Keratinocyte (primary cell): ENCODE measurements around the gene OR2C3. TPM values are rescaled to one million over a fixed set of nuclear protein-coding genes. Genes with fewer than 3 reads are reported as not detected.

ENCODE experiments used
- DNase-seq: peaks from one replicate; pipeline ENCODE4 v3.0.0-alpha.2; 2011; ENCODE audit warnings: low read depth, missing footprints, low spot score
- FAIRE-seq: peaks from 2 replicates; lab custom pipeline; 2011; peaks lifted over from hg19 to GRCh38; lab: Jason Lieb, UNC
- H2AFZ ChIP-seq: 2 replicates; pipeline ENCODE4 v1.6.0; 2012; ENCODE audit warnings: low read length, control low read depth, inconsistent platforms; ENCODE audit not compliant: control insufficient read depth
- H3K27ac ChIP-seq: 2 replicates; pipeline ENCODE4 v1.5.1; 2011; ENCODE audit warnings: low read length; ENCODE audit not compliant: control insufficient read depth, insufficient read depth
- H3K27me3 ChIP-seq: 3 replicates; pipeline ENCODE4 v1.6.0; 2011; ENCODE audit warnings: low read length; ENCODE audit not compliant: control insufficient read depth, insufficient read depth; ENCODE audit errors: extremely low read depth
- H3K36me3 ChIP-seq, 2 experiments: 2 replicates in 1 of 2; 3 replicates in 1 of 2; pipeline ENCODE4 v1.5.1; 2011; ENCODE audit warnings: low read length in 2 of 2, mild to moderate bottlenecking in 1 of 2; ENCODE audit not compliant: control insufficient read depth in 2 of 2, insufficient read depth in 2 of 2; ENCODE audit errors: extremely low read depth in 1 of 2
- H3K4me1 ChIP-seq: 3 replicates; pipeline ENCODE4 v1.5.1; 2011; ENCODE audit warnings: low read length; ENCODE audit not compliant: control insufficient read depth, insufficient read depth; ENCODE audit errors: extremely low read depth
- H3K4me2 ChIP-seq: 3 replicates; pipeline ENCODE4 v1.6.0; 2011; ENCODE audit warnings: low read depth, low read length; ENCODE audit not compliant: control insufficient read depth, insufficient read depth; ENCODE audit errors: extremely low read depth
- H3K4me3 ChIP-seq, 3 experiments: fragments of 200-600 bp in 1 of 3; sonication (generic) in 1 of 3; 2 replicates in 2 of 3; 3 replicates in 1 of 3; pipeline ENCODE4 v1.5.1; 2011 to 2016; ENCODE audit warnings: low read length in 3 of 3, mild to moderate bottlenecking in 3 of 3, control low read depth in 2 of 3, inconsistent platforms in 1 of 3, low read depth in 1 of 3, mixed read lengths in 1 of 3, mixed run types in 1 of 3, moderate library complexity in 1 of 3; ENCODE audit not compliant: control insufficient read depth in 2 of 3, insufficient read depth in 2 of 3; ENCODE audit errors: extremely low read depth in 1 of 3
- H3K79me2 ChIP-seq: 2 replicates; pipeline ENCODE4 v1.6.0; 2012; ENCODE audit warnings: low read length; ENCODE audit not compliant: control insufficient read depth, insufficient read depth
- H3K9ac ChIP-seq: 3 replicates; pipeline ENCODE4 v1.6.0; 2011; ENCODE audit warnings: low read length; ENCODE audit not compliant: control insufficient read depth, insufficient read depth; ENCODE audit errors: extremely low read depth
- H3K9me1 ChIP-seq: 3 replicates; pipeline ENCODE4 v1.6.0; 2011; ENCODE audit warnings: low read length; ENCODE audit not compliant: control insufficient read depth, insufficient read depth; ENCODE audit errors: extremely low read depth
- H3K9me3 ChIP-seq: 2 replicates; pipeline ENCODE4 v1.5.1; 2012; ENCODE audit warnings: low read depth, low read length; ENCODE audit not compliant: control insufficient read depth
- H4K20me1 ChIP-seq: 3 replicates; pipeline ENCODE4 v1.6.0; 2011; ENCODE audit warnings: low read length; ENCODE audit not compliant: control insufficient read depth, insufficient read depth; ENCODE audit errors: extremely low read depth
- CTCF ChIP-seq, 3 experiments: IDR thresholded peaks in 1 of 3; conservative IDR thresholded peaks in 1 of 3; optimal IDR thresholded peaks in 1 of 3; 2 replicates in 2 of 3; 3 replicates in 1 of 3; pipeline versions ENCODE3 to v1.5.1; 2011; ENCODE audit warnings: low read length in 3 of 3, mild to moderate bottlenecking in 3 of 3, moderate library complexity in 2 of 3, control low read depth in 1 of 3, inconsistent platforms in 1 of 3; ENCODE audit not compliant: insufficient read depth in 2 of 3; ENCODE audit errors: extremely low read depth in 1 of 3
- EZH2 ChIP-seq: IDR thresholded peaks from one replicate; pipeline ENCODE4 v1.6.1; 2012; ENCODE audit warnings: inconsistent platforms, mild to moderate bottlenecking, low read length, moderate library complexity
- dilution Hi-C: fragments of 300-500 bp; cut with MboI; formaldehyde crosslinking; loops from one replicate; pipeline ENCODE4 v1.7.0; 2020; ENCODE audit warnings: low sequenced_read_pairs; ENCODE audit not compliant: extremely low pct_ligation_motif_present
- polyA plus RNA-seq, 5 experiments: library from polyadenylated mRNA; depleted of rRNA in 3 of 5; stranded (reverse) in 3 of 5; stranded (forward) in 1 of 5; unstranded in 1 of 5; fragments of >200 nt; gene quantifications; 1 replicate in 1 of 5; 2 replicates in 3 of 5; 3 replicates in 1 of 5; pipeline versions ENCODE4 v1.2.1 to v1.2.3, GENCODE V29; 2011 to 2012; ENCODE audit warnings: missing spikeins in 2 of 5, low read depth in 1 of 5, low replicate concordance in 1 of 5

Gene OR2C3
- polyA plus RNA-seq, 1 donor (not counting 4 experiments of a cell fraction or from before 2014, with no cell fraction given): not detected

- Histone ChIP-seq H2AFZ (no peak overlapping the region), H3K9me3 (peaks cover 5% of the 10 kb centered on the region), H3K4me2 (no peak overlapping the region), H3K4me1 (no peaks in the 10 kb centered on the region), H3K9ac (no peak overlapping the region), H3K36me3 (no peaks in the 10 kb centered on the region), H3K9me1 (no peaks in the 10 kb centered on the region), H3K79me2 (no peaks in the 10 kb centered on the region), H3K27me3 (no peaks in the 10 kb centered on the region), H4K20me1 (no peaks in the 10 kb centered on the region), H3K4me3 (no peak overlapping the region), H3K27ac (no peak overlapping the region)
- TF ChIP-seq CTCF (optimal IDR thresholded peaks at IDR 0.05 in 1 of 3, IDR thresholded peaks at IDR 0.05 in 1 of 3, conservative IDR thresholded peaks at IDR 0.05 in 1 of 3; ENCODE audit: extremely low read depth in 1 of 3, insufficient read depth in 2 of 3, low read length in 3 of 3) (no peak), EZH2 (no peak)
- dilution Hi-C loops: no loop called here
- DNase-seq: no peak
- no peak for FAIRE-seq
Observed at GRCh38 chr1:247535402-247535801, 838 bp downstream of the OR2C3 start.

GRCh38 chr1:247531937-247532336 lies 4.3 kb downstream of the OR2C3 start:
- H3K4me1 ChIP-seq: no peaks in the 10 kb centered on the region
- H3K4me3 ChIP-seq: no peak overlapping the region
- no peak for TF ChIP-seq CTCF (optimal IDR thresholded peaks at IDR 0.05 in 1 of 3, IDR thresholded peaks at IDR 0.05 in 1 of 3, conservative IDR thresholded peaks at IDR 0.05 in 1 of 3; ENCODE audit: extremely low read depth in 1 of 3, insufficient read depth in 2 of 3, low read length in 3 of 3)
- TF ChIP-seq EZH2: no peak
- H3K9me1 ChIP-seq: no peaks in the 10 kb centered on the region
- H2AFZ ChIP-seq: no peak overlapping the region
- dilution Hi-C loops: no loop called here
- H3K27ac ChIP-seq: no peak overlapping the region
- no peaks in the 10 kb centered on the region for H3K36me3 ChIP-seq
- no peak for DNase-seq
- no peaks in the 10 kb centered on the region for H3K27me3 ChIP-seq
- H3K4me2 ChIP-seq: no peak overlapping the region
- H3K79me2 ChIP-seq: no peaks in the 10 kb centered on the region
- H3K9me3 ChIP-seq: peaks cover 5% of the 10 kb centered on the region
- no peak overlapping the region for H3K9ac ChIP-seq
- no peaks in the 10 kb centered on the region for H4K20me1 ChIP-seq
- FAIRE-seq: no peak
